Glutamatergic neuron (in vitro differentiated cells): Measurements from ENCODE around the gene TMC5. TPM values are rescaled to one million over a fixed set of nuclear protein-coding genes. Genes with fewer than 3 reads are reported as not detected.

Source experiments
- DNase-seq: peaks from one replicate; pipeline ENCODE4 v3.0.0; 2022
- H3K27ac Mint-ChIP-seq: one replicate; pipeline ENCODE4 v1.8.0; 2020; ENCODE audit warnings: mild to moderate bottlenecking, mixed read lengths, inconsistent platforms; ENCODE audit not compliant: unreplicated experiment
- H3K27me3 Mint-ChIP-seq: one replicate; pipeline ENCODE4 v1.8.0; 2020; ENCODE audit warnings: mild to moderate bottlenecking, moderate library complexity, mixed read lengths, inconsistent platforms; ENCODE audit not compliant: unreplicated experiment
- H3K36me3 Mint-ChIP-seq: one replicate; pipeline ENCODE4 v1.8.0; 2020; ENCODE audit warnings: mild to moderate bottlenecking, mixed read lengths, inconsistent platforms; ENCODE audit not compliant: unreplicated experiment
- H3K4me1 Mint-ChIP-seq: one replicate; pipeline ENCODE4 v1.8.0; 2020; ENCODE audit warnings: mild to moderate bottlenecking, low read depth, mixed read lengths, inconsistent platforms; ENCODE audit not compliant: unreplicated experiment
- H3K4me3 Mint-ChIP-seq: one replicate; pipeline ENCODE4 v1.8.0; 2020; ENCODE audit warnings: mild to moderate bottlenecking, mixed read lengths, inconsistent platforms; ENCODE audit not compliant: unreplicated experiment
- H3K9me3 Mint-ChIP-seq: one replicate; pipeline ENCODE4 v1.8.0; 2020; ENCODE audit warnings: mild to moderate bottlenecking, moderate library complexity, mixed read lengths, inconsistent platforms; ENCODE audit not compliant: unreplicated experiment
- CTCF ChIP-seq: fragments of 200-600 bp; sonication (generic); IDR thresholded peaks from one replicate; pipeline ENCODE4 v1.5.0; 2021; ENCODE audit not compliant: partially characterized antibody, unreplicated experiment
- total RNA-seq: library from RNA; stranded (reverse); fragmentation: NEBNext Ultra II Directional; extraction: Animal tissue kit (Norgen Biotek cat#: 25700); gene quantifications from one replicate; pipeline ENCODE4 v1.2.1, GENCODE V29; 2021; ENCODE audit not compliant: unreplicated experiment

TMC5 gene
- total RNA-seq, 1 donor from 2014 or later: not detected

DNA sequence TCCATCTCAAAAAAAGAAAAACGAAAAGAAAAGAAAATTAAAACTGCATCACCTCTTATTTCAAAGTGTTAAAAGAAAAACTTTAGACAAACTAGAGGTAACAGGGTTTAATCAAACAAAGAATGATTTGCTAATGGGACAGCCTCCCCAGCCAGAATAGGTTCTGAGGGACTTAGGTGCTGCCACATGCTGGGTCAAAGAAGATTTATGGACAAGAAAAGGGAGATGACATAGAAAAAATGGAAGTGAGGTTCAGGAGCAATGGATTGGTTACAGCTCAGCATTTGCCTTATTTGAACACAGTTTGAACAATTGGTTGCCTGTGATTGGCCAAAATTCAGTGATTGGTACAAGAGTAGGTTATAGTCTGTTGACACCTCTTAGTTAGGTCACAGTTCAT lies 21.1 kb downstream of the TMC5 start:
- no peaks in the 10 kb centered on the region for H3K4me1 Mint-ChIP-seq
- no peaks in the 10 kb centered on the region for H3K27me3 Mint-ChIP-seq
- no peaks in the 10 kb centered on the region for H3K9me3 Mint-ChIP-seq
- DNase-seq: no peak
- no peak for TF ChIP-seq CTCF
- no peaks in the 10 kb centered on the region for H3K36me3 Mint-ChIP-seq
- no peak overlapping the region for H3K27ac Mint-ChIP-seq
- H3K4me3 Mint-ChIP-seq: no peak overlapping the region

- Mint-ChIP-seq H3K4me3 (no peak overlapping the region), H3K9me3 (no peaks in the 10 kb centered on the region), H3K4me1 (no peaks in the 10 kb centered on the region), H3K27ac (no peak overlapping the region), H3K36me3 (no peaks in the 10 kb centered on the region), H3K27me3 (no peaks in the 10 kb centered on the region)
- TF ChIP-seq CTCF: no peak
- DNase-seq: no peak
Observed at GRCh38 chr16:19439483-19439882, 21.8 kb downstream of the TMC5 start.

GRCh38 chr16:19443659-19444058 lies 26.0 kb downstream of the TMC5 start:
- no peak for TF ChIP-seq CTCF
- Mint-ChIP-seq H3K4me3 (no peak overlapping the region), H3K4me1 (no peaks in the 10 kb centered on the region), H3K27ac (no peak overlapping the region), H3K36me3 (no peaks in the 10 kb centered on the region), H3K27me3 (no peaks in the 10 kb centered on the region), H3K9me3 (no peaks in the 10 kb centered on the region)
- DNase-seq: no peak

DNA sequence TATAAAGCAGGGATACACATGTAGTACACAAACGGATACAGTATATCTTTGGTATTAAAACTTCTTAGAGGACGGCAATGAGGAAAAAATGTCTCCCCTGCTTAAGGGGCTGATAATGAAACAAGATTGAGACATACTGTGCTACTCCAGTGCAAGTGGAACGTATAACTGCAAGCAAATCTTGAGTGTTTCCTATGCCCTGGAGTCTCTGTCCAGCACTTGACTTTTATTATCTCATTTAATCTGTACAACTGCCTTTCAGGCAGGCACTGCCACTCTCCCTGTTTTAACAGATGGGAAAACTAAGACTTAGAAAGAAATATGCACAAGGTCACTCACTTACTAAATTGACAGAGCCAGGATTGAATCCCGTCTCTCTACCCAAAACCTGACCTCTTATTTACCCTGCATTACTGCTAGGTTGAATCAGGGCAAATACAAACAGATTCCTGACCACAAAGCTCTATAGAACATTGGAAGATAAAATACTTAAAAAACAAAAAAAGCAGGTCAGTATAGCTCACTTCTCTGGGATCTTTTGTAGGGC lies 28.7 kb downstream of the TMC5 start:
- Mint-ChIP-seq H3K9me3 (no peaks in the 10 kb centered on the region), H3K27ac (no peak overlapping the region), H3K4me3 (no peak overlapping the region), H3K27me3 (no peaks in the 10 kb centered on the region), H3K4me1 (no peaks in the 10 kb centered on the region), H3K36me3 (no peaks in the 10 kb centered on the region)
- DNase-seq: no peak
- no peak for TF ChIP-seq CTCF

GRCh38 chr16:19446886-19447285 lies 29.2 kb downstream of the TMC5 start:
- no peak overlapping the region for H3K27ac Mint-ChIP-seq
- no peaks in the 10 kb centered on the region for H3K9me3 Mint-ChIP-seq
- no peak for TF ChIP-seq CTCF
- DNase-seq: no peak
- H3K36me3 Mint-ChIP-seq: no peaks in the 10 kb centered on the region
- no peaks in the 10 kb centered on the region for H3K4me1 Mint-ChIP-seq
- H3K4me3 Mint-ChIP-seq: no peak overlapping the region
- H3K27me3 Mint-ChIP-seq: no peaks in the 10 kb centered on the region
